Fibroblast of pulmonary artery (primary cell): ENCODE measurements around the gene UST.

Source experiments
- DNase-seq: peaks from one replicate; pipeline ENCODE4 v3.0.0-alpha.2; 2010; ENCODE audit warnings: low read depth
- H3K4me3 ChIP-seq: replicated peaks from 2 replicates; pipeline ENCODE4 v1.5.1; 2011; ENCODE audit warnings: low read depth, mild to moderate bottlenecking, control low read depth, low read length, moderate library complexity
- TF ChIP-seq, protein P1 (sequence below): IDR thresholded peaks from 2 replicates; pipeline ENCODE4 v1.5.1; 2011; ENCODE audit warnings: mild to moderate bottlenecking, control low read depth, low read length, inconsistent platforms; ENCODE audit errors: missing control alignments

UST gene

DNA sequence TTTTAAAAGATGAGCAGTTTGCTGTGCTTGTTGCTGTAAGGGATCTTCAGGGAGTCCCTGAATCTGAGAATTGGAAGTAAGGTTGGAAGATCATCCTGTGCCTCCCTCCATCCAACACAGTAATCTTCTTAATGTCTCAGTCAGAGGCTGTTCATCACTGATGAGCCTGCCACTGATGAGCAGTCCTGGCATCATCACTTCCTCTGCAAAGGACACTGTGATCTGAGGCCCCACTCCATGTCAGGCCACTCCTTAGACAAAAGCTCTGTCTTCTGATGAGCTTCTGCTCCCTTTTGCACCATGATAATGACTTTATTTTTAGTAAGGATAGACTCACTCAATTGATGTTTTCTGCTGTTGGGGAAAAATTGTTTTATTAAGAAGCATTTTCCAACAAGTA, 121.0 kb downstream of the UST start:
- H3K4me3 ChIP-seq, result no peak overlapping the region
- no peak for DNase-seq
- TF ChIP-seq, protein P1, sequence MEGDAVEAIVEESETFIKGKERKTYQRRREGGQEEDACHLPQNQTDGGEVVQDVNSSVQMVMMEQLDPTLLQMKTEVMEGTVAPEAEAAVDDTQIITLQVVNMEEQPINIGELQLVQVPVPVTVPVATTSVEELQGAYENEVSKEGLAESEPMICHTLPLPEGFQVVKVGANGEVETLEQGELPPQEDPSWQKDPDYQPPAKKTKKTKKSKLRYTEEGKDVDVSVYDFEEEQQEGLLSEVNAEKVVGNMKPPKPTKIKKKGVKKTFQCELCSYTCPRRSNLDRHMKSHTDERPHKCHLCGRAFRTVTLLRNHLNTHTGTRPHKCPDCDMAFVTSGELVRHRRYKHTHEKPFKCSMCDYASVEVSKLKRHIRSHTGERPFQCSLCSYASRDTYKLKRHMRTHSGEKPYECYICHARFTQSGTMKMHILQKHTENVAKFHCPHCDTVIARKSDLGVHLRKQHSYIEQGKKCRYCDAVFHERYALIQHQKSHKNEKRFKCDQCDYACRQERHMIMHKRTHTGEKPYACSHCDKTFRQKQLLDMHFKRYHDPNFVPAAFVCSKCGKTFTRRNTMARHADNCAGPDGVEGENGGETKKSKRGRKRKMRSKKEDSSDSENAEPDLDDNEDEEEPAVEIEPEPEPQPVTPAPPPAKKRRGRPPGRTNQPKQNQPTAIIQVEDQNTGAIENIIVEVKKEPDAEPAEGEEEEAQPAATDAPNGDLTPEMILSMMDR, result no peak

DNA sequence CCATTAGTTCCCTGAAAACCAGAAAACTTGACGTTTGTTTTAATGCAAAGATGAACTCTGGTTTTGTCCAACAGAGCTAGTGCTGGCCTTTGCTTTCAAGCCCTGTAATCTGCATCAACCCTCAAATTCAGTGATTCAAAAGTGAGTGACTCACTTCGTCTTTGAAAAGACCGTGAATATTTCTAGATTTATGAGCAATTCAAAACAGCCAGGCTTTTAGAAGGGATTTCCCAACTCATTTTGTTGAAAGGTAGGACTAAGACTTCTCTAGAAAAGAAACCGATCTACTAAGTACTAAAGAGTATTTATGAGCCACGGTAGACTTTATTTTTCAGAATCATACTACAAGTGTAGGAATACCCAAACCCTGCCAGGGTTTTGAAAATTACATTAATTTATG, 121.5 kb downstream of the UST start:
- no peak overlapping the region for H3K4me3 ChIP-seq
- peak; percentile 46 for DNase-seq
- TF ChIP-seq, protein P1, result no peak

DNA sequence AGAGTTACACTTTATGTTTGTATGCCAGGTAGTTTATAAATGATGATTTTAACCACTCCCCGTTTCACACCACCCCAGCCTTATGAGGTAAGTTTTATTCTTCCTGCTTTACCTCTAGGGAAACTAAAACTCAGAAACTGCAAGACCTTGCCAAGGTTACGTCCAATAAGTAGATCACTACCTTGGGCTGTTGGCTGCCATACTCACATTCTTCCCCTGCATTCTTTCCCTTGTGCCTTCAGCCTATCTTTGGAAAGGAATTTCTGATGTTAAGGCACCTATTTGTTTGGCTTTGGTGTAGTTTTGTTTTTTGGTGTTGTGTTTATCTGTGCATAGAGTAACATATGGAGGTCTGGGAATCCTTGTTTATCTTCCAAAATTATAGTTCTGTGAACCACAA, 122.1 kb downstream of the UST start:
- no peak for DNase-seq
- H3K4me3 ChIP-seq, result no peak overlapping the region
- TF ChIP-seq, protein P1, result no peak

DNA sequence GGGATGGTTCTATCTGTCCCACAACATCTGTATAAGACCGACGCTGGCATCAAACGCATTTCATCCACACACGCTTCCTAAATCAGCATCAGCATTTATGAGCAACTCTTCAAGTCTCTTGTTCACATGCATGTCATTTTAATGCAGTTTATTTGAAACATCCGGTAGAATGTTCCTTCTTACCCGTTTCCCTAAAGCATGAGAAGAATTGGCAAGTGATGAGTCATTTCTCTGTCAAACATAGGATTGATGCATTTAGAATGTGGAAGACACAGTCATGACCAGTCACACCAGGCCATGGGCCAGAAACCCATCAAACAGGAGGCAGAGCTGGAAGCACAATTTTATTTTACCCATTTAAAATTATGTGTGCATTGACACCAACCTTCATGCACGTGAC, 122.8 kb downstream of the UST start:
- TF ChIP-seq, protein P1, result no peak
- no peak overlapping the region for H3K4me3 ChIP-seq
- peak; percentile 80 for DNase-seq

DNA sequence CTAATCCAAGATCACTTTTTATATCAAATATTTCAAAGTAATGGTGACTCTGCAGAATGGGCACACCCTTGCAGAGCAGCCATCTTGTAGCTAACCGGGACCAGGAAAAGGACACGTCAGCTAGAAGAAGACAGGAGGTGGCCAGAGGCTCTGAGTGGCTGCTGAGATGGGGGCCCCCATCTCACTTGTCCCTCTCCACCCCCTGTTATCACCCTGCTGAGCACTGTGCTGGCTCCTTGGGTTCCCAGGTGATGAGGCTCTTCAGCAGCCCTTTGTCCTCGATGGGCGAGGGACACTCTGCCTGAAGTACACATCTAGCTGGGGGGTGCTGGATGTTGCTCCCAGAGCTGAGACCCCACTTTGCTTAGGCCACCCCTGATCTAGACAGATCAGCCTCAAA, 126.3 kb downstream of the UST start:
- DNase-seq, result no peak
- H3K4me3 ChIP-seq, result no peak overlapping the region
- TF ChIP-seq, protein P1, result no peak

DNA sequence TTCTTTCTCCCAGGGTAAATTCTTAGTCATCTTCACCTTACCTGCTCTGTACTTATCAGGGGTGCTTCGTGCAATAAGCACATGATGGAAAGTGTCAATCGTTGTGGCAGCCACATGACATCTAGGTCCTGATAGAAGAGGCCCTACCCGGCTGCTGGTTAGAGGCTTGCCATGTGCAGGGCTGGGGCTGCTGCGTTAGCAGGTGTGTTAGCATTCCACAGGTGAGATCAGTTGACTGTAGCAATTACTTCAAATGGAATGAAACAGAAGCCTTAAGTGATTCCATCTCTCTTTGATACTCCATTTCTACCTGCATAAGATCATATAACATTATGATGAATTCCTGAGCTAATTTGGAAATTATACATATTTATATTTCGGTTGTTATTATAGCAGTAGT, 127.0 kb downstream of the UST start:
- no peak for DNase-seq

DNA sequence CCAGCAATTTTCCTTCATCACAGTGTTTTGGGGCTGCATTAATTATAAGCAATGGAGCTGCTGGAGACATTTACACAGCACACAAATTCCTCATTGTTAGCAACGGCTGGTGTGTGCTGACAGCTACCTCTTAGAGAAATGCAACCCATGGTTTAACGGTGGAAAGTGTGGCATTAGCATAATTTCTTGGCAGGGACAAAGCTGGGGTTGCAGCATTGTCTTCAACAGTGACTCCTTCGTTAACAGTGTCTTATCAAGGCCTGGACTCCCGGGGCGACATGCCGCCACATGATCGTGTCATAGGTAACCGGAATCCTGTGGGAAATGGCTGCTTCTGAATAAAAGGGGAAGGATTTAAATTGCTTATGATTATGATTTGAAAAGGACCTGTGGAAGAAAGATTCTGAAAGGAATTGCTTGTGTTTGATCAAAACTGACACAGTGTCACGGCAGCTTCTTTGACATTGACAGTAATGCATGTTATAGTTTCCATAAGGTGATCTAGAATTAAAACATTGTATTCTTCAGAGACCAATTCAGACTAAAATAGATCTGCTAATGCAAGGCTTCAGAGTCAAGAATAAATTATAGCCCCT, 128.0 kb downstream of the UST start:
- H3K4me3 ChIP-seq, result no peak overlapping the region
- TF ChIP-seq, protein P1, result no peak
- DNase-seq, result peak; percentile 50

More for the DNA sequence above, 127.0 kb downstream of the UST start:
- TF ChIP-seq, protein P1, result no peak
- no peak overlapping the region for H3K4me3 ChIP-seq
